Measurements from ENCODE around the gene ARAP3. TPM values are rescaled to one million over a fixed set of nuclear protein-coding genes. Genes with fewer than 3 reads are reported as not detected.

ARAP3 gene
- polyA plus RNA-seq, 1 experiment = 3.5 TPM

DNA sequence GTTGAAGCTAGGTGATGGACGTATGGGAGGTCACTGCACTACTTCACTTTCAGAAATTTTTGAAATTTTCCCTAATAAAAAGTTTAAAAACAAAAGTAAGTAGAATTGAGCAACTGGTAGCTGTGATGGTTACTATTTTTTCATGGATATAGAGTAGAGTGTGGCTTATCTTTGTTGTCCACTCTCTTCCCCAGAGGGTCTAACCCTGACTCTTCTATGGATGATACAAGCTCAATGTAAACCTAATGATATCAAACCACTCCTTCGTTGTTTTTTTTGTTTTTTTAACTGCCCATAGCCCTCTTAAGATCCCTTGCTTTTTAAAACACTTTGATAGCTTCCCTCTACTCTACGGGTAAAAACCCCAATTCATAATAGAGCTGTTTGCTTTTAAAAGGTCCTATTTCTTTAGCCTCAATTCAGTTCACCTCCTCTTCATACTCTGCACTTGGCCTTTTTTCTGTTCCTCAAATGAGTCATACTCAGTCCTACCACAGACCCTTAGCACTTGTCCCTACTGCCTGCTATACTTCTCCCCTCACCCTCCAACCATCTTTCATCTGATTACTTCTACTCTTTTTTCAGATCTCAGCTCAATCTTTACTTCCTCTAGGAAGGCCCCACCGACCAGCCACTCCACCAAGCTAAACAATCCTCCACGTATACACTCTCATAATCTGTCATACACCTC is 48.0 kb downstream of the ARAP3 start:
- DNase-seq (ENCODE audit: low read depth, low spot score) = no peak
- no peak overlapping the region for H3K27ac ChIP-seq (ENCODE audit: low read depth, low read length)
- H3K27me3 ChIP-seq (ENCODE audit: control insufficient read depth, insufficient read depth, low read length) = no peaks in the 10 kb centered on the region
- ChIA-PET CTCF (interaction anchor here (0.6 to 11.5 kb wide), 6 partner anchors 9 to 70 kb away, joined by 3 to 175 read pairs (median 4); partner anchors contain the start of gene DIAPH1), POLR2A (interaction anchor here (1.0 kb wide), 1 partner anchor 15 kb away, joined by 6 read pairs; the partner anchor contains the start of gene DIAPH1)
- TF ChIP-seq, protein P1, sequence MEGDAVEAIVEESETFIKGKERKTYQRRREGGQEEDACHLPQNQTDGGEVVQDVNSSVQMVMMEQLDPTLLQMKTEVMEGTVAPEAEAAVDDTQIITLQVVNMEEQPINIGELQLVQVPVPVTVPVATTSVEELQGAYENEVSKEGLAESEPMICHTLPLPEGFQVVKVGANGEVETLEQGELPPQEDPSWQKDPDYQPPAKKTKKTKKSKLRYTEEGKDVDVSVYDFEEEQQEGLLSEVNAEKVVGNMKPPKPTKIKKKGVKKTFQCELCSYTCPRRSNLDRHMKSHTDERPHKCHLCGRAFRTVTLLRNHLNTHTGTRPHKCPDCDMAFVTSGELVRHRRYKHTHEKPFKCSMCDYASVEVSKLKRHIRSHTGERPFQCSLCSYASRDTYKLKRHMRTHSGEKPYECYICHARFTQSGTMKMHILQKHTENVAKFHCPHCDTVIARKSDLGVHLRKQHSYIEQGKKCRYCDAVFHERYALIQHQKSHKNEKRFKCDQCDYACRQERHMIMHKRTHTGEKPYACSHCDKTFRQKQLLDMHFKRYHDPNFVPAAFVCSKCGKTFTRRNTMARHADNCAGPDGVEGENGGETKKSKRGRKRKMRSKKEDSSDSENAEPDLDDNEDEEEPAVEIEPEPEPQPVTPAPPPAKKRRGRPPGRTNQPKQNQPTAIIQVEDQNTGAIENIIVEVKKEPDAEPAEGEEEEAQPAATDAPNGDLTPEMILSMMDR (IDR thresholded peaks at IDR 0.05; ENCODE audit: low read depth, low read length) = no peak
- no peaks in the 10 kb centered on the region; the same call in 1 of the 2 replicates for H3K9me3 ChIP-seq (ENCODE audit: control insufficient read depth, insufficient read depth, low read length)
- H3K4me3 ChIP-seq (ENCODE audit: low read depth, low read length) = no peak overlapping the region

DNA sequence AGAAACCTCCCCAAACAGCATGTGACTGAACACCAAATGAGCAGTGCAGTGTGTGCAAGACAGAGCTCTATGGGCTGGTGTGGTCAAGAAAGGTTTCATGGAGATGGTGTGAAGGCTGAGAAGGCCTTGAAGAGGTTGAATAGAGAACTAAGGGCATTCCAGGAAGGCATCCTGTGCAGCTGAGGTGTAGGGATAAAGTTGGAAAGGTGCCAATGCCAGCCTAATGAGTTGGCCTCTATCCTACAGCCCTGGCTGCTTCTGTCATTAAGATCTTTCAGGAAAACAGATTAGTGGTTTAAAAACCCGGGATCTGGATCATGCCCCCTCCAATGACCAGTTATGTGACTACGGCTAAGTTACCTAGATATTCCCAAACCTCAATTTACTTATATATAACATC is 49.4 kb downstream of the ARAP3 start:
- H3K9me3 ChIP-seq (ENCODE audit: control insufficient read depth, insufficient read depth, low read length) = no peaks in the 10 kb centered on the region; the same call in 1 of the 2 replicates
- ChIA-PET CTCF (interaction anchor here (0.6 to 11.5 kb wide), 4 partner anchors 13 to 69 kb away, joined by 3 to 175 read pairs (median 28); partner anchors contain the start of gene DIAPH1), POLR2A (interaction anchor here (1.1 kb wide), 1 partner anchor 567 kb away, joined by 3 read pairs; no protein-coding TSS in a partner anchor)
- no peak for DNase-seq (ENCODE audit: low read depth, low spot score)
- no peak overlapping the region for H3K4me3 ChIP-seq (ENCODE audit: low read depth, low read length)
- no peak overlapping the region for H3K27ac ChIP-seq (ENCODE audit: low read depth, low read length)
- TF ChIP-seq, protein P1 (IDR thresholded peaks at IDR 0.05; ENCODE audit: low read depth, low read length) = no peak
- H3K27me3 ChIP-seq (ENCODE audit: control insufficient read depth, insufficient read depth, low read length) = no peaks in the 10 kb centered on the region

DNA sequence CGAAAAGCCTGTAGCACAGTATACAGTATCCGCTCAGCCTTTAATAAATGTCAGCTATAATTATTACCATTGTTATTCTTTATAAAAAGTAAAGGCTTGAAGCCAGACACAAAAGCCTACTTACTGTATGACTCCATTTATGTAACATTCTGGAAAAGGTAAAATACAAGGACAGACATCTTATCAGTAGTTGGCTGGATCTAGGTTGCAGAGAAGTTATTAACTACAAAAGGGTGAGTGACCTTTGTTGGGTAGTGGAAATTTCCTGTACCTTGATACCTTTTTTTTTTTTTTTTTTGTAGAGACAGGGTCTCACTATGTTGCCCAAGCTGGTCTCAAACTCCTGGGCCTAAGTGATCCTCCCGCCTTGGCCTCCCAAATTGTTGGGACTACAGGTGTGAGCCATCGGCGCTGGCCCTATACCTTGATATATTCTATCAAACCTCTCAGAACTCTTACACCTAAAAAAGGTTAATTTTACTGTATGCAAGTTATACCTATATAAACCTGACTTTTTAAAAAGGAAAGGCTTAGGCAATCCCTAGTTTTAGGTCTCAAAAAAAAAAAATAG is 51.4 kb downstream of the ARAP3 start:
- POLR2A ChIA-PET = no interaction called here
- CTCF ChIA-PET = interaction anchor here (0.7 to 11.5 kb wide), 5 partner anchors 11 to 64 kb away, joined by 3 to 175 read pairs (median 5); partner anchors contain the start of genes DIAPH1 and FCHSD1

DNA sequence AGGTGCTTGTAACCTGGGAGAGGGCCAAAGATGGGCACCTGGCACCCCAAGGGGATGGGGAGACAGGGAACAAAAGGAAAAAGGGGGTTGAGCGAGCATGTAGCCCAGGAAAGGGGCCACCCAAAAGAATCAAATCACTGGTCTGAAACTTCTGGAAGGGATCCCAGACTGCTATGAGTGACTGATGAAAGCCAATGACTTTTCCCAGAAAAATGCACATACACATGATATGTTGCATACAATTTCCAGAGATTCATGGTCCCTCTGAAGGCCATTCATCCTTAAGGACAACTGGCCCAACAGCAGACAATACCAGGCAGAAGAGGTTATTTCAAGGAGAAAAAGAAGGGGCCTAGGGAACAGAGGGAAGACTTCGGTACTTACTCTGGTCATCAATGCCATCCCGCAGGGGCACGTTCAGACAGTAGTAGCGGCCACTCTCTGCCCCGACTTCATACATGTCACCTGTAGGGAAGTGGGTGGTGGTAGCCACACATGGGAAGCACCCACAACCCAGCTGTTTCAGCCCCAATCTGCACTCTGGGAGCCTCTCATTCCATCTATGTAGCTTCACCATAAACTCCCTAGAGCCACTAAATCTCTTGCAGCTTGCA is 53.7 kb downstream of the ARAP3 start:
- POLR2A ChIA-PET = no interaction called here
- CTCF ChIA-PET = interaction anchor here (1.2 to 11.5 kb wide), 2 partner anchors 8 to 9 kb away, joined by 8 to 175 read pairs; partner anchors contain the start of gene DIAPH1
- TF ChIP-seq, protein P1 (IDR thresholded peaks at IDR 0.05; ENCODE audit: low read depth, low read length) = no peak
- Histone ChIP-seq H3K27ac (ENCODE audit: low read depth, low read length) (no peak overlapping the region), H3K4me3 (ENCODE audit: low read depth, low read length) (no peak overlapping the region), H3K9me3 (ENCODE audit: control insufficient read depth, insufficient read depth, low read length) (no peaks in the 10 kb centered on the region), H3K27me3 (ENCODE audit: control insufficient read depth, insufficient read depth, low read length) (no peaks in the 10 kb centered on the region)
- DNase-seq (ENCODE audit: low read depth, low spot score) = no peak

More for the DNA sequence above, 51.4 kb downstream of the ARAP3 start:
- TF ChIP-seq, protein P1 (IDR thresholded peaks at IDR 0.05; ENCODE audit: low read depth, low read length) = no peak
- no peaks in the 10 kb centered on the region for H3K9me3 ChIP-seq (ENCODE audit: control insufficient read depth, insufficient read depth, low read length)
- H3K4me3 ChIP-seq (ENCODE audit: low read depth, low read length) = no peak overlapping the region
- no peak for DNase-seq (ENCODE audit: low read depth, low spot score)
- H3K27ac ChIP-seq (ENCODE audit: low read depth, low read length) = no peak overlapping the region
- H3K27me3 ChIP-seq (ENCODE audit: control insufficient read depth, insufficient read depth, low read length) = no peaks in the 10 kb centered on the region
